Hepatocyte (in vitro differentiated cells): ENCODE measurements around the gene ZNF205.

Experiments used
- CTCF ChIP-seq: fragments of 200-600 bp; sonication (generic); IDR thresholded peaks from 2 replicates; pipeline ENCODE4 v1.5.1; 2016; ENCODE audit warnings: antibody characterized with exemption, mild to moderate bottlenecking; ENCODE audit not compliant: poor library complexity
- EZH2 ChIP-seq: fragments of 200-600 bp; sonication (generic); IDR thresholded peaks from 2 replicates; pipeline ENCODE4 v1.6.1; 2016; ENCODE audit warnings: antibody characterized with exemption, mild to moderate bottlenecking, borderline replicate concordance
- EZH2phosphoT487 ChIP-seq: fragments of 200-600 bp; sonication (generic); IDR thresholded peaks from one replicate; pipeline ENCODE4 v1.6.1; 2018; ENCODE audit warnings: antibody characterized with exemption, mild to moderate bottlenecking, low read depth, moderate library complexity; ENCODE audit not compliant: unreplicated experiment, severe bottlenecking

GRCh38 chr16:3166505-3166886, 54.1 kb downstream of the ZNF205 start:
- no peak for TF ChIP-seq CTCF
- TF ChIP-seq EZH2 = no peak
- no peak for TF ChIP-seq EZH2phosphoT487
